Stimulated activated CD8-positive, alpha-beta memory T cell treated with anti-CD3 and anti-CD28 coated beads, Interleukin-15, amount 100 ng/mL, for 1 hour (primary cell): Measurements from ENCODE around the gene CANT1.

ENCODE experiments used
- DNase-seq: peaks from one replicate; pipeline ENCODE4 v3.0.0-alpha.2; 2020; ENCODE audit warnings: low read depth

The CANT1 gene

DNA sequence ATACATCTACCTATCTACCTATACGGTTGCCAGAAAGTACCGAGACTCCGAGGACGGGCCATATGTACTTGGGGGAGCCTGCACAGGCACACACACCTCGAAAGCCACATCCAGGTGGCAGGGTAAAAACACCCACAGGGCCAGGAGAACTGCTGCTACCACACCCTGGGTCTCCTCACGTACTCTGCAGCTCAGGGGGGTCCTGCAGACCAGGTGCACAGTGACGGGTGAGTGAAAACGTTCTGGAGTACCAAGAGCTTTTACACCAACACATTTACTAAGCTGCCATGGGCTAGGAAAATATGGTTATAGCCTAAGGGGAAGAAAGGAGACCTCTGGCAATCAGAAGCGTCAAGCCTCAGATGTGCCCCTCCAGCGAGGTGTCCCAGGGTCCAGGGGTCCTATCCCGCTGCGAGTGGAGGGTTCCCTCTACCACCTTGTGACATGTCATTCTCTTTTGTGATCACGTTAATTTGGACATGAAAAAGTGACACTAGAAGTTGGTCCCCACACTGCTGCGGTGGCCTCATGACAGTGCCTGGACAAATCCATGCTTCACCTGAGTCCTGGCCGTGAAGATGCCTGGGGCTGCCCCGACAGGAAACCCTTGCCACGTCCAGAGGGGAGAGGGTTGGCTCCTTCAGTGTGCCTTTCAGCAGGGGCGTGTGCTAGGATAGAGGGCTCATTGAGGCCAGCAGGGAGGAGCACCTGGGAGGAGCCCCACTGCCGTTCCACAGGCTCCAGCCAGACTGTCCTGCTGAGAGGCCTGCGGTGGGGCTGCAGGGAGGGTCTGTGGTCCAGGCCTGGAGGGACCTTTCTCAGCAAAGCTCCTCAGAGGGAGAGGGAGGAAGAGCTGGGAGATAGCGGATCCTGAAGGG is 1.8 kb downstream of the CANT1 start:
- DNase-seq, result no peak

DNA sequence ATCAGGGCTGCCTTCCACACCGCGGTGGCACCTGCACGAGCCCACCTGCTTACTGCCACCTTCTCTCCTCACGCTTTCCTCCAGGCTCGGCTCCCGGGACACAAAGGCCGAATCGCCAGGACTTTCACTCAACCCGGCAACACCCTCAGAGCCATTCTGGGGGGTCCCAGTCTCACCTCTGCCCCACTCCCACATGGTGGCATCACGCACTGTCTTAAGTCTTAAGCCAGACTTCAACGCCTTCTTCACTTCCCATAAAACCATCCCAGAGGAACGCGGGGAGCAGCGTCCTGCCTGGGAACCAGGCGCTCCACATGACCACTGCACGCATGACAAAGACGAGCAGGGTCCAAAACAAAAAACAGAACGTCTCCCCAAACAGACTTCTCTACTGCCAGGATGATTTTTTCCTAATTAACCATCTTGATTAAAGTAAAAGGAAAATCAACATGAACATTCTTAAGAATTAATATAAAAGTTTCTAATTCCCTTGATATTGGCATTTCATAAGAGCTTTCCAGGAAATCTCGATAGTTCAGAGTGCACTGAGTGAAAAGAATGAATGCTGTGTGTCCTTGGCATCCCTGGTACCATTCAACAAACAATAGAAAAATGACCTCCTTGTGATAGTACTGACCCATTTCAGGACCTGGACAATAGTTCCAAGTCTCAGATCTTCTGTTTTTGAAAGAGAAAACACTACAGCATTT is 2.6 kb downstream of the CANT1 start:
- no peak for DNase-seq

DNA sequence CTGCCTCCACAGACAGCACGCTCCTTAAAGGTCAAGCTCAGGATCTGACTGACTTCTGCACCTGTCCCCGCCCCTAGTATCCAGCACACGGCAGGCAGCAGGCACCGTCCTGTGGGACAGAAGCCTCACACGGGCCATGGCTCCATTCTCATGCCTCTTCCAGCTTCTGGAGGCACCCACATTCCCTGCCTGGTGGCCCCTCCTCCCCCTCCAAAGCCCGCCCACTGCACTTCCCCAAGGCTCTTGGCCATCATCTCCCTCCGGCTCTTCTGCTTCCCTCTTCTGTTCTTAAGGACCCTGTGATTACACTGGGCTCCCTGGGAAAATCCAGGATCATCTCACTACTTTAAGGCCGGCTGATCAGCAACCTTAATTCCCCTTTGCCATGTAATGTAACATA is 3.5 kb downstream of the CANT1 start:
- no peak for DNase-seq

DNA sequence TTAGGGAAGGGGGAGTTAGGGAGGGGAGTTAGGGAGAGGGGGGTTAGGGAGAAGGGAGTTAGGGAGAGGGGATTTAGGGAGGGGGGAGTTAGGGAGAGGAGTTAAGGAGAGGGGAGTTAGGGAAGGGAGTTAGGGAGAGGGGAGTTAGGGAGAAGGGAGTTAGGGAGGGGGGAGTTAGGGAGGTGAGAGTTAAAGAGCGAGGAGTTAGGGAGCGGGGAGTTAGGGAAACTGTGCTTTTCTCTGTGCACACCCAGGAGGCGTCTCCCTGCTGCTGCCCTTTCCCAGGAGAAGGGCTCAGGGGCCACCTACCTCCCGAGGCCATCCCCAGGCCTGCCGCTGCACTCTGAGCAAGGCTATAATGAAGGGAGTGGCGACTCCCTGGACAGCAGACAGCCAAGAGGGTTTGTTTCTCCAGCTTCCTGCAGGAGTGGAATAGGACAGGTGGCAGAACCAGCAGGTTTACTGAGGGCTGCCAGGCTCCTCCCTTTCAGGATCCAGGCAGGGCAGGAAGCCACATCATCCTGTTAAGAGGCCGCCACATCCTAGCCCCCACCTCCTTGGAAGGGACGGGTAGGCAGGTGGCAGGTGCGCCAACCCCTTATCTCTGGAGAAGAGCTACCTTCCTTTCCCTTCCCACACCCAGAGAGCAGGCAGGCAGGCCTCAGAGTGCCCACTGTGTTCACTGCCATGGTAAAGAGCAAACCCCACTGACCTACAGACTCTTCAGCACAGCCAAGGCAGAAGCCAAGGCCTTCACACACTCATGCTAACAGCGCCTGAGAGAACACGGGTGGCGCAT is 4.3 kb downstream of the CANT1 start:
- DNase-seq, result no peak

DNA sequence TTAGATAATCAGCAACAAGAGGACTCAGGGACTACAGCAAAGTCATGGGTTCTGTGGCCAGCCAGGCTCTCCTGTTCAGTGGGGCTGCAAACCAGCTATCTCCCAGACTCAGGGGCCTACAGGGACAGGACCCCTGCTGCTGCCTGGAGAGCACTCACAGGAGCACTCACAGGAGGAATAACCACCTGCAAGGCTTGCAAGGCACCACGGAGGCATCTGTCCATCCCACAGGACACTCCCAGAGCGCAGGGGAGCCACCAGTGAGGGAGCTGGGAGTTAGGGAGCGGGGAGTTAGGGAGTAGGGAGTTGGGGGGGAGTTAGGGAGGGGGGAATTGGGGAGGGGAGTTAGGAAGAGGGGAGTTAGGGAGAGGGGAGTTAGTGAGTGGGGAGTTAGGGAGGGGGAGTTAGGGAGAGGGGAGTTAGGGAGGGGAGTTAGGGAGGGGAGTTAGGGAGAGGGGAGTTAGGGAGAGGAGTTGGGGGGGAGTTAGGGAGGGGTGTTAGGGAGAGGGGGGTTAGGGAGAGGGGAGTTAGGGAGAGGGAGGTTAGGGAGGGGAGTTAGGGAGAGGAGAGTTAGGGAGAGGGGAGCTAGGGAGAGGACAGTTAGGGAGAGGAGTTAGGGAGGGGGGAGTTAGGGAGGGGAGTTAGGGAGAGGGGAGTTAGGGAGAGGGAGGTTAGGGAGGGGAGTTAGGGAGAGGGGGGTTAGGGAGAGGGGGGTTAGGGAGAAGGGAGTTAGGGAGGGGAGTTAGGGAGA is 5.7 kb downstream of the CANT1 start:
- no peak for DNase-seq

DNA sequence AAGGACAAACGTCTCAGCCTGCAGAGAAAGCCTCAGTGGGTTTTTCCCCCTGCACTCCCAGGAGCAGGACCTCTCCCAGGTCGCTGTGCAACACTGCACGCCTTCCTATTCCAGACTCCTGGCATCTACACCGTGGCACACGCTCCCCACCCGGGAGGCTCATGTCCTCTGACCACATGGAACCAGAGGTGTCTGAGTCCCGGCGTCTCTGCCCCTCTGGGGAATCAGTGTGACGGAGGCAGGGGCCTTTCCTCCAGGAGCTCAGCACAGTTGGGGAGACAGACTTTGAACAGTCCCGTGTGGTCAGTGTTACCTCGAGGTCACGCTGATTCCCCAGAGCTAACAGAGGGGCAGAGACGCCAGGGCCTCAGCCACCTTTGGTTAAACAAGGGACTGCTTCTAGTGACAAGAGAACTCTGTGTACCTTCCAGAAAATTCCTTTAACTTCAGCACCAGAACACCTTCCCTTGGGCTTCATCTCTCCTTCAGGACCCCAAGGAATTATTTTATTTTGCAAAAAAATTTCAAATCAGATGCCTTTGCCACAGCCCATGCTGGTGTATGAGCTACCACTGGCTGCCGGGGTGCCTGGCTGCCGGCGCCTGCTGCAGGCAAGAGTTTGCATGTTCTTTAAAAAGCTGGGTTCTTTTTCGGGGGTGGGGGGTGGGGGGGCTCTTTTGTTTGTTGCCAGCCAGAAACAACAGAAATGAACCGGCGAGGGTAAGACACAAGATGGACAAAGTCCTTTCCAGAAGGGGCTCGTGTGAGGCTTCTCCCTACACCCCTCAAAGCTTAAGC is 6.6 kb downstream of the CANT1 start:
- DNase-seq, result no peak

DNA sequence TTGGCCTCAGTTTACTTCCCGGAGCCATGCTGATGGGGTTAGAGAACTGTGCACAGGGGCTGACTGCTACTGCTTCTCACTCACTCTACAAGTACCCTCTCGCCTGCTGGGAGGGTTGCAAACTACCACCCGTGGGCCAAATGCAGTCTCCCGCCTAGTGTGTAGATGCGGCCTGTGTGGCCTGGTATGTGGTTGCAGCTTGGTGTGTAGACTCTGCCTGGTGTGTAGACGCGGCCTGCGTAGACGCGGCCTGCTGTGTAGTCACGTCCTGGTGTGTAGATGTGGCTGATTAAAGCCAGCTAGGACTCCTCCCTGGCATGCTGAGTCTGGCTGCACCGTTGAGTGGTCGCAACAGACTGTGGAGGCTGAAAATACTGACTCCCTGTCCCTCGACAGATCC is 7.3 kb downstream of the CANT1 start:
- DNase-seq, result no peak

DNA sequence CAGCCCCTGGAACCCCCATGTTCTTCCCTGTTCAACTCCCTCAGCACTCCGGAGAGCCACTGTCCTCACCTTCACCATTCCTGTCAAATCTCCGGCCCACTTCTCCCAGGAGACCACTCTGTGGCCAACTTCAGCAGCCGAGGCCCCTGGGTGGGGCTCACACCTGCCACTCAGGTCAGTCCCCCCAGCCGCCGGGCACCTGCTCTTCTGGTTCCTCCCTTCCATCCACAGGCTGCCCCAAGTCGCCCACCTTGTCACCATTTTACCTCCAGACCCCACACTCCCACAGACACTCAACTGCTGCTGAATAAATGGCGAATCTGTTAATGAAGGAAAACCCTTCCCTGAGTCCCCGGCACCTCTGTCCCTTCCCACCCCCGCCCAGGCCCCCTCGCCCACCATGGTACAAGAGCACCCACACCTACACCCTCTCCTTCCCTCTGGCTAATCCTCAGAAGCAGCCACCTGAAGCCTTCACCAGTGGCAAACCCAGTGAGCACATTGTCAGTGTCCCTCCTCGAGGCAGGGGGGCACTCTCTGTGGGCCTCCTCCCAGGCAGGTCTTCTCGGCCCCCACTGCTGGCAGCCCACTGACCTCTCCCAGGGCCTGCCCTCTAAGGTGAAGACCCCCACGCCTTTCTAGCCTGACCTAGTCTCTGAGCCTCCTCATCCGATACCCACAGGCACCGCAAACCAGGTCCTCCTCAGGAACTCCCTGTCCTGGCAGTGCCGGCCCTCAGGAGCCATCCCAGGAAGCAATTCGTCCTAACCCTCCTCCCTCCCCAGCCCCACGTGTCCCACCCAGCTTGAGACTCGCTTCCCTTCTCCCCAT is 8.2 kb downstream of the CANT1 start:
- DNase-seq, result no peak

DNA sequence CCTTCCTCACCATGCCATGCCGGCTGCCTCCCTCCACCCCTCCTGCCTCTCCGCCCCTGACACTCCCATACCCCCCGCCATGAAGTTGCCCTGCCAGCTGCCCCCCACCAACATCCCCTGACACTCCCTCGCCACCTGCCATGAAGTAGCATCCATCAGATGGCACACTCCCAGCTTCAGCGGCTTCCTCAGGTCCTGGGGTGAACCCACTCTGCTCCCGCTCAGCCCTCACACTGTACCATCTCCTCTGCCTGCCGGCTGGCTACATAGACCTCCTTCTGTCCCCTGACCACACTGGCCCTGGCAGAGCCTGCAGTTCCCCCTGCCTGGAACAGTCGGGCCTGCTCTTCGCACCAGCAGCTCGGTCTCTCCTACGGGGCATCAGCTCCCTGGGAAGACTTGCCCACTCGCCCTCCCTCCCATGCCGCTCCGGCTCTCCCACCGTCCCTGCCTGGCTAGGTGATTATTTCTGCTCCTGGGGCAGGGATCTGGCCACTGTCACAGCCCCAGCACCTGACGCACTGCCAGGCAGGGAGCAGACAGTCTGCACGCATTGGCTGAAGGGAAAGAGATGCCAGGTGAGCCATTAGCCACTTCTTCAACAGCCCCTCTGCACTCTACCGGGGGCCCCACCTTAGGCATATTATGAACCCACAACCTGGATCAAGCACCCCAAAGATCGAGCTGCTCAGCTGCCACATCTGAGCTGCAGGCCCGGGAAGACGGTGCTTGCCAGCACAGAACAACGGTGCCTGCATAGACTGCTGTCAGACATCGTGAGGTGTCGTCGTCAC is 9.0 kb downstream of the CANT1 start:
- no peak for DNase-seq

DNA sequence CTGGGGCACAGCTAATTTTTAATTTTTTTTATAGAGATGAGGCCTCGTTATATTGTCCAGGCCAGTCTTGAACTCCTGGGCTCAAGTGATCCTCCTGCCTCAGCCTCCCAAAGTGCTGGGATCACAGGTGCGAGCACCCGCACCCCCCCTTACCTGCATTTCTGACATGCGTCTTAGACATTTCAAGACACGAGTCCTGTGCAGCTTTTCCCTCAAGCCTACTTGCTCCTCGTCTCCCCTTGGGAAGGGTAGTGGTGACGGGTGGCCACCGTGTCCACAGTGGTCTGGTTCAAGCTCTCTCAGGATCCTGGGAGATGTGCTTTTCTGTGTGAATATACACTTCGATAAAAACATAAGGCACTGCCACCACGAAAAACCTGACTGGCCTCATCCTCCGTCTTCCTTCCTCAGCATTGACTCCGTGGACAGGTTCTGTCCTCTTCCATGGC is 9.6 kb downstream of the CANT1 start:
- DNase-seq, result no peak

DNA sequence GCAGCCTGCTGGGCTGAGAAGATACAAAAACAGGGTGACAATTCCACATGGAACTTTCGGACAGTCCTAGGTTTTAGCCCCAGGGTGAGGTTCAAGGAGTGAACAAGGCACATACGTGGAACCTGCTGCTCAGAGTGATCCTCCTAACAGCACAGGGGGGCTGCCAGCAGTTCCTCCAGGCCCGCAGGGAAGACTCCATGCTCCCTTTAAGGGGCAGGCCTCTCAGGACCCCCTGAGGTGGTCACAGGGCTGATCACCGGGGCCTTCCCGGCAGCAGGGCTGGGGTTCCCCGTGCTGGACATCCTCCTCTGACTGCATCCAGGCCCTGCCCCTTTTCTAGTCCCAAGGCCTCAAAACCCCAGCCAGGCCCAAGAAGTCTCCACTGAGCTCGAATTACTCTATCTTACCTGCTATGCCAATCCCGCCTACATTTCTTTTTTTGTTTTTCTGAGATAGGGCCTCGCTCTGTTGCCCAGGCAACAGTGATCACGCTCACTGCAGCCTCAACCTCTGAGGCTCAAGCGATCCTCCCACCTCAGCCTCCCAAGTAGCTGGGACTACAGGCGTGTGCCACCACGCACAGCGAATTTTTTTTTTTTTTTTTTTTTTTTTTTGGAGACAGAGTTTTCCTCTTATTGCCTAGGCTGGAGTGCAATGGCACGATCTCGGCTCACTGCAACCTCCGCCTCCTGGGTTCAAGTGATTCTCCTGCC is 10.4 kb downstream of the CANT1 start:
- no peak for DNase-seq

DNA sequence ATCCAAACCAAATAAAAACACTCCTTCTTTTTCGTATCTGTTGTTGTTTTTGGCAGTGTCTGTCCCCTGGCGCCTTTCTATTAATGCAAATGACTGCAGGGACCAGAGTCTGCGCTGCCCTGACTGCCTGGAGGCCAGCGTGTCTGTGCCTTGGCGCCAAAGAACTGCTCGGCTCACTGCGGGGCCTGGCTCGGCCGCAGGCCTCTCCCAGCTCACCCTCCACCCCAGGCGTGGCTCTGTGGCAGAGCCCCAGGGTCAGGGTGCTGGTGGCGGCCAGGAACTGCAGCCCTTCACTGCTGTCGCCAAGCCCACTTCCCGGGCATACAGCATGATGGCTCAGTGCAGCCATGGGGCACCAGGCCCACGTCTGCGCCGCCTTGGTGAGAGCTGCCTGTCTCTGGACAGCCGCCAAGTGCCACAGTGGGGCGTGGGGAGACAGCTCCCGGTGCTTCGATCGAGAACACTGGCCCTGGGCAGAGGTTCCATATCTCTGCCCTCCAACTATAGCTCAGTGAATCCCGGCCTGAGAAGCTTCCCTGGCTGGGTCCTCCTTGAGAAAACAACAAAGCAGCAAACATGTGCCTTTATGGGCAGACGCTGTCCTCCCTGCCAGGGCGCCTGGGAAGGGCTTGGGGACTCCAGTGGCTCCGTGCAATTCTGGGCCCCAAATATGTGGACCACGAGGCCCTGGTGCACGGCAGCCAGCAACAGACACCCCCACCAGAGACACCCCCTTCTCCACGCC is 11.1 kb downstream of the CANT1 start:
- no peak for DNase-seq

DNA sequence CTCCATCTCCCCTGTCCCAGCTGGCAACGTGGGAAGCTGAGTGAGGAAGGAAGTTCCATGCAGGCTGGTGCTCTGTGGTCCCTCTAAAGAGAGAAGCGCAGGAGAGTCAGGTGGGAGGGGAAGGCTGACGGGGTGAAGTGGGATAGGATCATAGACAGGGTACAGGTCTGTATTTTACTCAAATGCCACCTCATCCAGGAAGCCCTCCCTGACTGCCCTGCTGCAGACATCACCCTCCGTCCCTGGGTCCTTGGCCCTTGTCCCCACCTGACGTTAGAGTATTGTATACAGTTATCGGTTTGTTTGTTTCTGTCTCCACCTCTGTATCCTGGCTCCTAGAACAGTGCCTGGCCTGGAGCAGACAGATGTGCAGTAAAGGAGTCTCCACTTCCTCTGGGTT is 11.7 kb downstream of the CANT1 start:
- no peak for DNase-seq

DNA sequence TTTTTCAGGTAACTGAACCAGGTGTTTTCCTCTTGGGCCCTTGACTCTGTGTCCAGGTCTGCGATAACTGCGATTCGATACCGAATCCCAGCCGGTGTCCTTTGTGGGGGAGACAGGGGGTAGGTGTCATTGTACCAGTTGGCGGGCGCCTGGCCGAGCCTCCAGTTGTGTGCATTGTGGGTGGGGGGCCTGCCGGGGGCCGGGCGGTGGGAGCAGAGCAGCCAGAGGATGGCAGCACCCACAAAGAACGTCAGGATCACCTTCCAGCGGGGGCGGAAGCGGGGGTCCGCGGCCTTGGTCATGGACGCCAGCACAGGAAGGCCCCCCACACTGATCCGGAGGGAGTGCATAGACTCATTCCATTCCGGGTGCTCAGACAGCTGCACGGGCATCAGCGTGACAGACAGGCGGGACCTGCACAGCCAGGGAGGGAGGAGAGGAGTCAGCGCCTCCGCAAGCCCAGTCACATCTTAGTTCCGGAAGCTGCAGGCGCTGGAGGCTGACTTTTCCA is 12.3 kb downstream of the CANT1 start:
- no peak for DNase-seq

DNA sequence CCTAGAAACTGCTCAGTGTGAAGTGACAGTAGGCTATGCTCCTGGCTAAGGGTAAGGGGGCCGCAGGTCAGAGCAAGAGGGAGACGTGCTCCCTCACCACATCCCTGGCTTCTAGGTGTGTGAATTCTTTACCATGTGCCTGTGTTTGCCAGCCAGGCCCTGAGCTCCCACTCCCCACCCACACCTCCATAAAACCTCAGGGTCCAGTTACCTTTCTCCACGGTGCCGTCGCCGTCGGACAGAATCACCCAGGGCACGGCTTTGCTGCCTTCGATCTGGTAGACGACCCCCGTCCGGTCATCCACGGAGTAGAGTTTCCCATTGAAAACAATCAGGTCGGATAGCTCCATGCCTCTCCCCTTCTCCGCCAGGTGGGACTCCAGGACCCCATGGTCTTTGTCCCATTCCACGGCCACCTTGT is 12.8 kb downstream of the CANT1 start:
- DNase-seq, result no peak

DNA sequence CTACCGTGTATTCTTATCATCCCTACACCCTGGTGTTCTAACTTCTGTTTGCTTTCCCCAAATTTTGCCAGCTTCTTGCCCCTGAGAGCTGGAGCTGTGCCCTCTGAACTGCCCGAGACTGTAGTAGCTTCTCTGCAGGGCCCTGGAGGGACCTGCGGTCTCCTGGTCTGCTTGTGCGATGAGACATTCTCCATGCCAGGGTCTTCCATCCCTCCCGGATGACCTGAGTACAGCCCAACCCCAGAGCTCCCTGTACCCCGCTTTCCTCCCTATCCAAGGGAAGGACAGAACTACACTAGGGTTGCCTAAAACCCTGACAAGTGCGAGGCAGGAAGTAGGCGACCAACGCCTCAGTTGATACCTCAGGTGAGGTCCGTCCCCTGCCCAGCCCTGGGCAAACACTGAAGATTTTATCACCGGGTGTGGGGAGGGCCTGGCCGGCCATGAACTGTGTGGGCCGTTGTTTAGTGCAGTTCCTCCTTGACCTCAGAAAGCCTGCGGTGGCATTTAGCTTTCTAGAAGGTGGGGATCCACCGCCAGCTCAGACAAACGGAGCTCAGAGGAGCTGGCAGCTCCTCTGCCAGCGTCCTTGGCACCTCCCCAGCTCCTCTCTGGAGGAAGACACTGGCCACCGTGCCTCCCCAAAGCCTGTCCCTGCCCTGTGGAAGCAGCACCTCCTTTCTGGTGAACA is 13.7 kb downstream of the CANT1 start:
- DNase-seq, result no peak
